SK-N-SH (cell line): ENCODE results near the gene GRK2. TPM values are rescaled to one million over a fixed set of nuclear protein-coding genes. Genes with fewer than 3 reads are reported as not detected.
A peak's percentile ranks its signal among the peaks of the same experiment; 100 is the strongest.

Source experiments
- CTCF ChIA-PET: fragments of 300-600, 350-600 bp; formaldehyde crosslinking; extraction: SDS; loops from one replicate; lab custom pipeline; 2021; lab: Yijun Ruan, JAX
- POLR2A ChIA-PET: fragments of 350-600 bp; sonication (Branson Sonifier 250); formaldehyde crosslinking; extraction: SDS; loops from one replicate; lab custom pipeline; 2020; ENCODE audit warnings: antibody characterized with exemption, inconsistent platforms; lab: Yijun Ruan, JAX
- DNase-seq: peaks from one replicate; pipeline ENCODE4 v3.0.0; 2012
- H2AFZ ChIP-seq: fragments of 200-600 bp; sonication (generic); 2 replicates; pipeline ENCODE4 v1.8.1; 2016; ENCODE audit warnings: antibody characterized with exemption, mild to moderate bottlenecking, low read depth
- H3F3A ChIP-seq: fragments of 200-600 bp; sonication (generic); replicated peaks from 2 replicates; pipeline ENCODE3; 2016; ENCODE audit warnings: antibody characterized with exemption, mild to moderate bottlenecking; ENCODE audit not compliant: insufficient read depth
- H3K27ac ChIP-seq, 2 experiments: fragments of 200-500 bp in 1 of 2; fragments of 200-600 bp in 1 of 2; sonication (Bioruptor generic) in 1 of 2; sonication (generic), shearing (Covaris generic) in 1 of 2; 2 replicates each; pipeline versions ENCODE4 v1.5.1 to v1.6.1; 2014 to 2016; ENCODE audit warnings: low read depth in 2 of 2, inconsistent platforms in 1 of 2, low read length in 1 of 2, mild to moderate bottlenecking in 1 of 2, mixed read lengths in 1 of 2
- H3K27me3 ChIP-seq: fragments of 200-600 bp; sonication (generic), shearing (Covaris generic); 2 replicates; pipeline ENCODE4 v1.6.1; 2016; ENCODE audit warnings: mixed run types; ENCODE audit not compliant: insufficient read depth
- H3K36me3 ChIP-seq, 2 experiments: fragments of 200-500 bp in 1 of 2; fragments of 200-600 bp in 1 of 2; sonication (Bioruptor generic) in 1 of 2; sonication (generic) in 1 of 2; replicated peaks in 1 of 2; 2 replicates each; pipeline versions ENCODE3 to v1.5.1; 2014 to 2016; ENCODE audit warnings: low read length in 1 of 2, mild to moderate bottlenecking in 1 of 2; ENCODE audit not compliant: insufficient read depth in 2 of 2, control insufficient read depth in 1 of 2
- H3K4me1 ChIP-seq, 2 experiments: fragments of 200-500 bp in 1 of 2; fragments of 200-600 bp in 1 of 2; sonication (Bioruptor generic) in 1 of 2; sonication (generic), shearing (Covaris generic) in 1 of 2; 2 replicates each; pipeline versions ENCODE4 v1.5.1 to v1.6.1; 2014 to 2016; ENCODE audit warnings: low read depth in 1 of 2, low read length in 1 of 2, mixed run types in 1 of 2; ENCODE audit not compliant: insufficient read depth in 2 of 2, control insufficient read depth in 1 of 2
- H3K4me2 ChIP-seq: fragments of 200-600 bp; sonication (generic), shearing (Covaris generic); 2 replicates; pipeline ENCODE4 v1.6.1; 2017; ENCODE audit warnings: mixed run types
- H3K4me3 ChIP-seq, 2 experiments: fragments of 200-500 bp in 1 of 2; fragments of 200-600 bp in 1 of 2; sonication (Bioruptor generic) in 1 of 2; sonication (generic), shearing (Covaris generic) in 1 of 2; 2 replicates each; pipeline versions ENCODE4 v1.5.1 to v1.8.1; 2014 to 2016; ENCODE audit warnings: low read depth in 2 of 2, inconsistent platforms in 1 of 2, low read length in 1 of 2, mild to moderate bottlenecking in 1 of 2, mixed read lengths in 1 of 2, moderate library complexity in 1 of 2
- H3K79me2 ChIP-seq: fragments of 200-600 bp; sonication (generic); 2 replicates; pipeline ENCODE4 v1.8.1; 2017; ENCODE audit warnings: mild to moderate bottlenecking; ENCODE audit not compliant: insufficient read depth
- H3K9ac ChIP-seq: fragments of 200-600 bp; sonication (generic); 2 replicates; pipeline ENCODE4 v1.6.1; 2017; ENCODE audit warnings: mixed run types
- H3K9me2 ChIP-seq: fragments of 200-600 bp; sonication (generic); 2 replicates; pipeline ENCODE4 v1.6.1; 2017; ENCODE audit warnings: mixed run types
- H3K9me3 ChIP-seq: fragments of 200-600 bp; sonication (generic); 2 replicates; pipeline ENCODE4 v1.6.1; 2017; ENCODE audit warnings: mixed run types, mild to moderate bottlenecking, moderate library complexity
- H4K20me1 ChIP-seq: fragments of 200-600 bp; sonication (generic); 2 replicates; pipeline ENCODE4 v1.6.1; 2017; ENCODE audit warnings: mild to moderate bottlenecking, mixed run types; ENCODE audit not compliant: insufficient read depth
- CHD2 ChIP-seq: fragments of 150-350 bp; IDR thresholded peaks from 2 replicates; pipeline ENCODE4 v1.6.1; 2018; ENCODE audit warnings: low read length; ENCODE audit not compliant: partially characterized antibody
- ELF1 ChIP-seq: IDR thresholded peaks from 2 replicates; pipeline ENCODE4 v1.4.0; 2012
- EP300 ChIP-seq, 2 experiments: IDR thresholded peaks; 2 replicates each; pipeline versions ENCODE4 v1.4.0 to v1.6.1; 2012; ENCODE audit warnings: borderline replicate concordance in 1 of 2, low read depth in 1 of 2, low read length in 1 of 2
- FOSL2 ChIP-seq: IDR thresholded peaks from 2 replicates; pipeline ENCODE4 v1.4.0; 2012; ENCODE audit warnings: low read depth, mild to moderate bottlenecking, moderate library complexity, borderline replicate concordance
- FOXJ3 ChIP-seq: sonication (generic); formaldehyde crosslinking; IDR thresholded peaks from 2 replicates; pipeline ENCODE4 v1.5.1; 2020; ENCODE audit warnings: mild to moderate bottlenecking, missing genetic modification reagents
- GATA2 ChIP-seq: sonication (generic); formaldehyde crosslinking; IDR thresholded peaks from 2 replicates; pipeline ENCODE4 v1.5.0; 2020; ENCODE audit warnings: mild to moderate bottlenecking, missing genetic modification reagents
- MEF2A ChIP-seq: IDR thresholded peaks from 2 replicates; pipeline ENCODE4 v1.4.0; 2012; ENCODE audit warnings: low read depth, borderline replicate concordance
- MXI1 ChIP-seq: IDR thresholded peaks from 2 replicates; pipeline ENCODE4 v1.6.1; 2012; ENCODE audit warnings: mild to moderate bottlenecking, low read depth, low read length, improper control_type of control experiment
- NRF1 ChIP-seq: IDR thresholded peaks from 2 replicates; pipeline ENCODE4 v1.6.1; 2012; ENCODE audit warnings: low read depth, mild to moderate bottlenecking, low read length
- RAD21 ChIP-seq: IDR thresholded peaks from 2 replicates; pipeline ENCODE4 v1.6.1; 2012; ENCODE audit warnings: mild to moderate bottlenecking, low read length
- SIN3A ChIP-seq: IDR thresholded peaks from 2 replicates; pipeline ENCODE4 v1.6.1; 2012; ENCODE audit warnings: low read depth, mild to moderate bottlenecking, low read length, moderate library complexity, borderline replicate concordance
- WGBS: methylation state at CpG from one replicate; pipeline ENCODE4 v1.1.6; 2017; ENCODE audit warnings: low lambda C conversion rate; 5-methylcytosine and 5-hydroxymethylcytosine counted together
- polyA plus RNA-seq, 3 experiments: library from polyadenylated mRNA; depleted of rRNA; stranded (reverse); fragments of >200 nt; gene quantifications; 2 replicates each; pipeline ENCODE4 v1.2.3, GENCODE V29; 2012
- TF ChIP-seq, protein P1 (sequence below): fragments of 200-600 bp; sonication (generic); IDR thresholded peaks from 2 replicates; pipeline ENCODE4 v1.6.1; 2017; ENCODE audit warnings: antibody characterized with exemption, mild to moderate bottlenecking, moderate library complexity
- TF ChIP-seq, protein P2 (sequence below): IDR thresholded peaks from 2 replicates; pipeline ENCODE4 v1.4.0; 2012; ENCODE audit warnings: low read depth, borderline replicate concordance
- TF ChIP-seq, protein P3 (sequence below): IDR thresholded peaks from 2 replicates; pipeline ENCODE4 v1.4.0; 2012; ENCODE audit warnings: low read depth, borderline replicate concordance
- TF ChIP-seq, protein P4 (sequence below): fragments of 150-350 bp; IDR thresholded peaks from 2 replicates; pipeline ENCODE4 v1.6.1; 2016; ENCODE audit warnings: mild to moderate bottlenecking, low read depth, low read length

GRK2 gene
- polyA plus RNA-seq, 1 of the 3 experiments (the other 2 are of a cell fraction): 48.5 TPM

DNA sequence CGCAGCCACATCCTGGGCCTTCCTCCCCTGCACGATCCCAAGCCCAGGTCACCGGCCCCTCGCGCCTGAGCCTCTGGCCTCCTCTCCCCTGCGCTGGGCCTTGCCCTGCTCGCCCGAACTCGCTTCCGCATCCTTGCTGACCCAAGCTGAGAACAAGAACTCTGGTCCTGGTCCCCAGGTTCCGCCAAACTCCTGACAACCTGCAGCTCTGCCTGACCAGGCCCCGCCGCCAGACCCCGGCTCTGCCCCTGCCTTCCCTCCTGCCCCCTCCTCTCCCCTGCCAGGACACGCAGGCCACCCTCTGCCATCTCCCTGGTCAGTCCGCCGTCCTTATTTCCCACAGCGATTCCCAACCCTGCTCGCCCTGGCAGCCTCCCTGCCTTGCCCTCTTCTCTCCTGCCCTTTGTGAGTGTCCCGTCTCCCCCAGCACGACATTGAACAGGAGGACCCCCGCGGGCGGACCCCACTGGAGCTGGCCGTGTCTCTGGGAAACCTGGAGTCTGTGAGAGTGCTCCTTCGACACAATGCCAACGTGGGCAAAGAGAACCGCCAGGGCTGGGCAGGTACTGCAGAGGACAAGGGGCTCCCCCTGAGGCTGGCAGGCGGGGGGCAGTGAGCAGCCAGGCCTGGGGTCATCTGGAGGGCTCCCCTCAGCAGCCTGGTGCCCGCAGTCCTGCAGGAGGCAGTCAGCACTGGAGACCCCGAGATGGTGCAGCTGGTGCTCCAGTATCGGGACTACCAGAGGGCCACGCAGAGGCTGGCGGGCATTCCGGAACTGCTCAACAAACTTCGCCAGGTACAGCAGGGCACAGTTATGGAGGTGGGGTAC lies 23.6 kb downstream of the GRK2 start:
- H3K9me2 ChIP-seq: no peaks in the 10 kb centered on the region
- no peaks in the 10 kb centered on the region for H4K20me1 ChIP-seq
- H3K9ac ChIP-seq: peak overlapping the region; percentile 86
- peak overlapping the region; percentile 99 for H3K4me2 ChIP-seq
- POLR2A ChIA-PET: interaction anchor here (0.5 to 1.5 kb wide), 3 partner anchors 12 to 23 kb away, joined by 3 to 5 read pairs (median 3); partner anchors contain the start of gene SSH3
- H3F3A ChIP-seq: peaks cover 18% of the 10 kb centered on the region
- H3K4me1 ChIP-seq: peaks cover 12 to 30% of the 10 kb centered on the region in 2 experiments; a peak in 3 of 4 replicates
- peak; percentile 68 for DNase-seq
- TF ChIP-seq MEF2A (no peak), GATA2 (CRISPR knock-in tag) (no peak), ELF1 (no peak), SIN3A (no peak), NRF1 (no peak), FOXJ3 (CRISPR knock-in tag) (no peak), CHD2 (no peak)
- TF ChIP-seq, protein P1, sequence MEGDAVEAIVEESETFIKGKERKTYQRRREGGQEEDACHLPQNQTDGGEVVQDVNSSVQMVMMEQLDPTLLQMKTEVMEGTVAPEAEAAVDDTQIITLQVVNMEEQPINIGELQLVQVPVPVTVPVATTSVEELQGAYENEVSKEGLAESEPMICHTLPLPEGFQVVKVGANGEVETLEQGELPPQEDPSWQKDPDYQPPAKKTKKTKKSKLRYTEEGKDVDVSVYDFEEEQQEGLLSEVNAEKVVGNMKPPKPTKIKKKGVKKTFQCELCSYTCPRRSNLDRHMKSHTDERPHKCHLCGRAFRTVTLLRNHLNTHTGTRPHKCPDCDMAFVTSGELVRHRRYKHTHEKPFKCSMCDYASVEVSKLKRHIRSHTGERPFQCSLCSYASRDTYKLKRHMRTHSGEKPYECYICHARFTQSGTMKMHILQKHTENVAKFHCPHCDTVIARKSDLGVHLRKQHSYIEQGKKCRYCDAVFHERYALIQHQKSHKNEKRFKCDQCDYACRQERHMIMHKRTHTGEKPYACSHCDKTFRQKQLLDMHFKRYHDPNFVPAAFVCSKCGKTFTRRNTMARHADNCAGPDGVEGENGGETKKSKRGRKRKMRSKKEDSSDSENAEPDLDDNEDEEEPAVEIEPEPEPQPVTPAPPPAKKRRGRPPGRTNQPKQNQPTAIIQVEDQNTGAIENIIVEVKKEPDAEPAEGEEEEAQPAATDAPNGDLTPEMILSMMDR: no peak
- TF ChIP-seq, protein P2, sequence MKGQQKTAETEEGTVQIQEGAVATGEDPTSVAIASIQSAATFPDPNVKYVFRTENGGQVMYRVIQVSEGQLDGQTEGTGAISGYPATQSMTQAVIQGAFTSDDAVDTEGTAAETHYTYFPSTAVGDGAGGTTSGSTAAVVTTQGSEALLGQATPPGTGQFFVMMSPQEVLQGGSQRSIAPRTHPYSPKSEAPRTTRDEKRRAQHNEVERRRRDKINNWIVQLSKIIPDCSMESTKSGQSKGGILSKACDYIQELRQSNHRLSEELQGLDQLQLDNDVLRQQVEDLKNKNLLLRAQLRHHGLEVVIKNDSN: no peak
- H3K9me3 ChIP-seq: no peaks in the 10 kb centered on the region
- H3K36me3 ChIP-seq: peaks cover 22 to 35% of the 10 kb centered on the region in 2 experiments
- peak overlapping the region; percentile 55 to 98 for H3K27ac ChIP-seq
- no peaks in the 10 kb centered on the region for H3K27me3 ChIP-seq
- CTCF ChIA-PET: interaction anchor here (0.7 to 4.4 kb wide), 13 partner anchors 9 to 90 kb away, joined by 3 to 37 read pairs (median 6); partner anchors contain the start of gene SSH3
- WGBS: 8% methylated on average over 17 of the region's 36 CpGs
- H3K79me2 ChIP-seq: peaks cover 54% of the 10 kb centered on the region
- H2AFZ ChIP-seq: no peak overlapping the region
- H3K4me3 ChIP-seq: peak overlapping the region; percentile 65 to 86

DNA sequence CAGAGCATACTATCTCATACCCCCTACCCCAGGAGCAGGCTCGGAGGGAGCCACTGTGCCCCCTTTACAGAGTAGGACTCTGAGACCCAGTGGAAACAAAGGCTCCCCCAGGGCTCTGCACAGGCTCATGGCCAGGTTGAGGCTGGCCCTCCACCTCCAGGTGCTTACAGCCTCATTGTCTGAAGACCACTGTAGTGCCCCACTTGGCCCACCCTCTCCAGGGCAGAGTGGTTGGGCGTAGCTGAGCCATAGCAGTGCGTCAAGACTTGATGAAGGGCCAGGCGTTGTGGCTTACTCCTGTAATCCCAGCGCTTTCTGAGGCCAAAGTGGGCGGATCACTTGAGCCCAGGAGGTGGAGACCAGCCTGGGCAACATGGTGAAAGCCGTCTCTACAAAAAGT lies 24.5 kb downstream of the GRK2 start:
- H3K4me2 ChIP-seq: peak overlapping the region; percentile 99
- H3K36me3 ChIP-seq: peaks cover 27 to 32% of the 10 kb centered on the region in 2 experiments
- ChIA-PET POLR2A (no interaction called here), CTCF (interaction anchor here (0.7 to 2.1 kb wide), 6 partner anchors 12 to 29 kb away, joined by 3 to 9 read pairs (median 3); partner anchors contain the start of gene SSH3)
- H3K79me2 ChIP-seq: peaks cover 64% of the 10 kb centered on the region
- H3K27me3 ChIP-seq: no peaks in the 10 kb centered on the region
- H3F3A ChIP-seq: peaks cover 22% of the 10 kb centered on the region
- H3K4me3 ChIP-seq: peak overlapping the region in 1 of 2 experiments; percentile 16; a peak in 1 of 4 replicates
- peaks cover 5% of the 10 kb centered on the region; the same call in 1 of the 2 replicates for H3K9me3 ChIP-seq
- no peak overlapping the region for H2AFZ ChIP-seq
- TF ChIP-seq, protein P3, sequence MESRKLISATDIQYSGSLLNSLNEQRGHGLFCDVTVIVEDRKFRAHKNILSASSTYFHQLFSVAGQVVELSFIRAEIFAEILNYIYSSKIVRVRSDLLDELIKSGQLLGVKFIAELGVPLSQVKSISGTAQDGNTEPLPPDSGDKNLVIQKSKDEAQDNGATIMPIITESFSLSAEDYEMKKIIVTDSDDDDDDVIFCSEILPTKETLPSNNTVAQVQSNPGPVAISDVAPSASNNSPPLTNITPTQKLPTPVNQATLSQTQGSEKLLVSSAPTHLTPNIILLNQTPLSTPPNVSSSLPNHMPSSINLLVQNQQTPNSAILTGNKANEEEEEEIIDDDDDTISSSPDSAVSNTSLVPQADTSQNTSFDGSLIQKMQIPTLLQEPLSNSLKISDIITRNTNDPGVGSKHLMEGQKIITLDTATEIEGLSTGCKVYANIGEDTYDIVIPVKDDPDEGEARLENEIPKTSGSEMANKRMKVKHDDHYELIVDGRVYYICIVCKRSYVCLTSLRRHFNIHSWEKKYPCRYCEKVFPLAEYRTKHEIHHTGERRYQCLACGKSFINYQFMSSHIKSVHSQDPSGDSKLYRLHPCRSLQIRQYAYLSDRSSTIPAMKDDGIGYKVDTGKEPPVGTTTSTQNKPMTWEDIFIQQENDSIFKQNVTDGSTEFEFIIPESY: no peak
- no peak for TF ChIP-seq MXI1
- no peak for TF ChIP-seq FOSL2
- TF ChIP-seq RAD21: no peak
- TF ChIP-seq EP300 (IDR thresholded peaks at IDR 0.05; ENCODE audit: borderline replicate concordance in 1 of 2, low read depth in 1 of 2, low read length in 1 of 2): no peak
- TF ChIP-seq, protein P4, sequence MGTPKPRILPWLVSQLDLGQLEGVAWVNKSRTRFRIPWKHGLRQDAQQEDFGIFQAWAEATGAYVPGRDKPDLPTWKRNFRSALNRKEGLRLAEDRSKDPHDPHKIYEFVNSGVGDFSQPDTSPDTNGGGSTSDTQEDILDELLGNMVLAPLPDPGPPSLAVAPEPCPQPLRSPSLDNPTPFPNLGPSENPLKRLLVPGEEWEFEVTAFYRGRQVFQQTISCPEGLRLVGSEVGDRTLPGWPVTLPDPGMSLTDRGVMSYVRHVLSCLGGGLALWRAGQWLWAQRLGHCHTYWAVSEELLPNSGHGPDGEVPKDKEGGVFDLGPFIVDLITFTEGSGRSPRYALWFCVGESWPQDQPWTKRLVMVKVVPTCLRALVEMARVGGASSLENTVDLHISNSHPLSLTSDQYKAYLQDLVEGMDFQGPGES: no peak
- no peak overlapping the region; the same call in 1 of the 2 replicates for H3K9ac ChIP-seq
- H3K4me1 ChIP-seq: peaks cover 12 to 30% of the 10 kb centered on the region in 2 experiments; a peak in 3 of 4 replicates
- H3K27ac ChIP-seq: no peak overlapping the region
- WGBS: 95% methylated on average over 6 of the region's 7 CpGs
- H4K20me1 ChIP-seq: no peaks in the 10 kb centered on the region
- no peak for DNase-seq
- no peaks in the 10 kb centered on the region for H3K9me2 ChIP-seq
